Uterus (tissue), 2 donors: ENCODE results near the gene HIVEP2.

ENCODE experiments used
- CTCF ChIP-seq, 4 experiments: fragments of 200-600 bp in 2 of 4; fragments of 450-650 bp in 2 of 4; sonication (generic) in 2 of 4; IDR thresholded peaks; one replicate each; pipeline ENCODE4 v1.5.1; 2016 to 2019; ENCODE audit warnings: antibody characterized with exemption in 4 of 4, mild to moderate bottlenecking in 2 of 4, moderate library complexity in 1 of 4
- POLR2A ChIP-seq, 2 donors: fragments of 450-650 bp; IDR thresholded peaks; one replicate each; pipeline ENCODE4 v1.6.1; 2016; ENCODE audit warnings: antibody characterized with exemption in 2 of 2, mild to moderate bottlenecking in 1 of 2, moderate library complexity in 1 of 2

- TF ChIP-seq POLR2A (IDR thresholded peaks at IDR 0.05) (no peak), CTCF (IDR thresholded peaks at IDR 0.05) (no peak)
These were observed 10.4 kb downstream of the HIVEP2 start for GRCh38 chr6:142934599-142934998.
